Kidney epithelial cell (primary cell): ENCODE results near the gene PHTF2. TPM values are rescaled to one million over a fixed set of nuclear protein-coding genes. Genes with fewer than 3 reads are reported as not detected.
"Not testable (repeated sequence)": the region's sequence is repeated elsewhere in the genome, so short reads cannot be mapped to it uniquely, and the experiment has no call there.

Experiments
- DNase-seq: peaks from one replicate; pipeline ENCODE4 v3.0.0-alpha.2; 2010; ENCODE audit warnings: low read depth
- H3K27me3 ChIP-seq: 2 replicates; pipeline ENCODE4 v1.6.0; 2011; ENCODE audit warnings: low read length; ENCODE audit not compliant: control insufficient read depth, insufficient read depth
- H3K36me3 ChIP-seq: 2 replicates; pipeline ENCODE4 v1.5.1; 2011; ENCODE audit warnings: low read length; ENCODE audit not compliant: control insufficient read depth, insufficient read depth
- H3K4me3 ChIP-seq: 2 replicates; pipeline ENCODE4 v1.5.1; 2011; ENCODE audit warnings: low read depth, mild to moderate bottlenecking, control low read depth, low read length
- total RNA-seq: library from RNA; depleted of rRNA; stranded (reverse); fragments of >200 nt; gene quantifications from 2 replicates; pipeline ENCODE4 v1.2.3, GENCODE V29; 2015
- TF ChIP-seq, protein P1 (sequence below): IDR thresholded peaks from 2 replicates; pipeline ENCODE4 v1.5.1; 2011; ENCODE audit warnings: mild to moderate bottlenecking, moderate library complexity, low read length, control low read depth, inconsistent platforms; ENCODE audit not compliant: insufficient read depth, poor library complexity, severe bottlenecking

The PHTF2 gene
- total RNA-seq, 1 donor from 2014 or later: 7.3 TPM

DNA sequence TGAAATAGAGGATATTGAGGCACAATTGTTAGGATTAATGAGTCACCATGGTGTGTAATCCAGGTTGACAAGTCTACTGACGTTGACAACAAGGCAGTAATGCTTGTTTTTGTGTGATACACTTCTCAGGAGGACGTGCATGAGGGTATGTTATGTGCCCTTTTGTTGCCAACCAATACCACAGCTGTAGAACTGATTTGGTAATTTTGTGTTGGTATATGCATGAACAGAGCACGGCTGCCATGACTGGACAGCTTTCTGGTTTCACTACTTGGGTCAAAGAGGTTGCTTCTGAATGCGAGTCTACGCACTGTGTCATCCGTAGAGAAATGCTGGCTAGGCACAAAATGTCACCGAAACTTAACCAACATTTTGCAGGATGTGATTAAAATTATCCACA lies 32.9 kb downstream of the PHTF2 start:
- no peak for DNase-seq
- TF ChIP-seq, protein P1, sequence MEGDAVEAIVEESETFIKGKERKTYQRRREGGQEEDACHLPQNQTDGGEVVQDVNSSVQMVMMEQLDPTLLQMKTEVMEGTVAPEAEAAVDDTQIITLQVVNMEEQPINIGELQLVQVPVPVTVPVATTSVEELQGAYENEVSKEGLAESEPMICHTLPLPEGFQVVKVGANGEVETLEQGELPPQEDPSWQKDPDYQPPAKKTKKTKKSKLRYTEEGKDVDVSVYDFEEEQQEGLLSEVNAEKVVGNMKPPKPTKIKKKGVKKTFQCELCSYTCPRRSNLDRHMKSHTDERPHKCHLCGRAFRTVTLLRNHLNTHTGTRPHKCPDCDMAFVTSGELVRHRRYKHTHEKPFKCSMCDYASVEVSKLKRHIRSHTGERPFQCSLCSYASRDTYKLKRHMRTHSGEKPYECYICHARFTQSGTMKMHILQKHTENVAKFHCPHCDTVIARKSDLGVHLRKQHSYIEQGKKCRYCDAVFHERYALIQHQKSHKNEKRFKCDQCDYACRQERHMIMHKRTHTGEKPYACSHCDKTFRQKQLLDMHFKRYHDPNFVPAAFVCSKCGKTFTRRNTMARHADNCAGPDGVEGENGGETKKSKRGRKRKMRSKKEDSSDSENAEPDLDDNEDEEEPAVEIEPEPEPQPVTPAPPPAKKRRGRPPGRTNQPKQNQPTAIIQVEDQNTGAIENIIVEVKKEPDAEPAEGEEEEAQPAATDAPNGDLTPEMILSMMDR: no peak
- Histone ChIP-seq H3K27me3 (no peaks in the 10 kb centered on the region), H3K36me3 (no peaks in the 10 kb centered on the region), H3K4me3 (no peak overlapping the region)

DNA sequence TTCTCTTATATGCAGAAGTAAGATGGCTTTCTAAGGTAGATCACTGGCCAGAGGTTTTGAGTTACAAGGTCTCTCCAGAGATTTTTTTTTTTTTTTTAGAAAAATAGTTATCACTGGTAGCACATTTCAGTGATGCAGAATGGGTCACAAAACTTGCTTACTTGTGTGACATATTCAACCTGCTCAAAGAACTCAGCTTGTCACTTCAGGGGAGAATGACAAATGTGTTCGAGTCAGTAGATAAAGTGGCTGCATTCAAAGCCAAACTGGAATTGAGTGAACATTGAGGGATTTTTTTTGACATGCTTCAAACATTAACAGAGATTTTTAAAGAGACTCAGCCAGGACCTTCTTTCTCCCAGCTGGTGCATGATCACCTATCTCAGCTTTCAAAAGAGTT lies 33.4 kb downstream of the PHTF2 start:
- H3K27me3 ChIP-seq: no peaks in the 10 kb centered on the region
- no peaks in the 10 kb centered on the region for H3K36me3 ChIP-seq
- TF ChIP-seq, protein P1: no peak
- DNase-seq: no peak
- no peak overlapping the region for H3K4me3 ChIP-seq

DNA sequence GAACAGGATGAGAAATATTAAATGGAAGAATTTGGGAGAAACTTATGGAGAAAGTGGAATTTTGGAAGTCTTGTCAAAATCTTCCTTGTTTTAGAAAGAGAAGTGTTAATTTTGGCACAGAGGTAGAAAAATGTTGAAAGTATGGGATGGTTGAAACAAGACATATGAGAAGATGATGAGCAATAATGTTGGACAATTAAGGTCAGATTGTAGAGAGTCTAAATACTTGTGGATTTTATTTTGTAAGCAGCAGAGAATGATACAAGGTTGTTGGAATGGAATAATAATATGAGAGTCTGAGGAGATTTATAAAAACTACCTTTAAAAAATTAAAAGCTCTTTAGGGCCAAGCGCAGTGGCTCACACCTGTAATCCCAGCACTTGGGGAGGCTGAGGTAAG lies 34.6 kb downstream of the PHTF2 start:
- TF ChIP-seq, protein P1: no peak
- DNase-seq: no peak
- H3K36me3 ChIP-seq: no peaks in the 10 kb centered on the region
- no peak overlapping the region for H3K4me3 ChIP-seq
- no peaks in the 10 kb centered on the region for H3K27me3 ChIP-seq

DNA sequence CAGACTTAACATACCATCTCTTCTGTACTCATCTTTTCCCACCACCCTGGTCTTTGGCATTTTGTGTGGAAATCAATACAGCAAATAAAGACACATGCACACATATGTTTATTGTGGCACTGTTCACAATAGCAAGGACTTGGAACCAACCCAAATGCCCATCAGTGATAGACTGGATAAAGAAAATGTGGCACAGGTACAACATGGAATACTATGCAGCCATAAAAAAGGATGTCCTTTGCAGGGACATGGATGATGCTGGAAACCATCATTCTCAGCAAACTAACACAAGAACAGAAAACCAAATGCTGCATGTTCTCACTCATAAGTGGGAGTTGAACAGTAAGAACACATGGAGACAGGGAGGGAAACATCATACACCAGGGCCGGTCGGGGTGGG lies 37.9 kb downstream of the PHTF2 start:
- H3K36me3 ChIP-seq, DNase-seq, H3K4me3 ChIP-seq, H3K27me3 ChIP-seq: not testable (repeated sequence)

DNA sequence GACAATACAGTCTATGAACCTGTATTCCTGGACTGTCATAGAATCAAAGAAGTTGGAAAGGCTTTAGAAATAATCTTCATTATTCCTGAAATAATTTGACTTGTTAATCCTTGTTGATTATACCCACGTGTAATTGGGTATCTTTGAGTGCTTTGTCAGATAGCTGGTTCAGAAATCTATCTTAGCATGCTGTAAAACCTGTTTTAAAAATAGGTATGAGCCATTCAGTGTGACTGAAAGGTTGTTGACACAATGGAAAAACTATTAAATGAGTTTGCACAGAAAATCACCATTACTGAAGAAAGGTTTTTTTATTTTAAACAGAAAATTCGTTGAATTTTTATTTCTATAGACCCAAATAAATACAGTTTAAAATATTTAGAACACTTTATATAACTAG lies 38.7 kb downstream of the PHTF2 start:
- Histone ChIP-seq H3K27me3 (no peaks in the 10 kb centered on the region), H3K4me3 (no peak overlapping the region), H3K36me3 (no peaks in the 10 kb centered on the region)
- TF ChIP-seq, protein P1: no peak
- no peak for DNase-seq

DNA sequence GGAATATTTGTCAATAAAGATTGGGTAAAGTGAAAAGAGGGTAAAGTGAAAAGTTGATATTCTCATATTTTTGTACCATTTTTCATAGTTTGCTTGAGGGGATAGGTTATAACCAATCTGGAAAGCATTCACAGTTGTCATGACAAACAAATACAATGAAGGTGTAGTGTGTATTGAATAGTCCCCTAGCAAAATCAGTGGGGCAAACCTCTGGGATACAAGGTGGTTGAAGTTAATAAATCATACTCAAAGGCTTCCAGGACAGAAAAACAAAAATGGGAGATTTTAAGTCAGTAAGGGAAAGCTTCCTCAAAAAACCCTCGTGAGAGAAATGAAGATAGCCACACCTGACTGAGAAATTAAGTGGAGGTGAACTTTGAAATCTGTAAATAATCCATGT lies 39.4 kb downstream of the PHTF2 start:
- no peaks in the 10 kb centered on the region for H3K36me3 ChIP-seq
- DNase-seq: no peak
- no peak overlapping the region for H3K4me3 ChIP-seq
- H3K27me3 ChIP-seq: no peaks in the 10 kb centered on the region
- TF ChIP-seq, protein P1: no peak
